ENCODE measurements around the gene SOX1. TPM values are rescaled to one million over a fixed set of nuclear protein-coding genes. Genes with fewer than 3 reads are reported as not detected.

Gene SOX1
- total and polyA plus RNA-seq, 9 of the 15 experiments (the other 6 are each of a cell fraction or from before 2014, with no cell fraction given) = not detected

- no peaks in the 10 kb centered on the region for H3K79me2 ChIP-seq (ENCODE audit: control insufficient read depth, insufficient read depth, low read length)
- H3K9ac ChIP-seq (ENCODE audit: insufficient read depth in 1 of 2, low read depth in 2 of 2, low read length in 2 of 2) = no peak overlapping the region
- ChIA-PET CTCF (ENCODE audit: low intra/inter-chr PET ratio) (no interaction called here), POLR2A (no interaction called here)
- WGBS (ENCODE audit: insufficient coverage, low coverage, missing lambda C conversion rate) = 0% methylated on average over 14 of the region's 18 CpGs
- H3K4me1 ChIP-seq (replicated peaks in 1 of 2; ENCODE audit: control insufficient read depth in 2 of 2, insufficient read depth in 2 of 2, low read length in 2 of 2) = no peaks in the 10 kb centered on the region
- no peaks in the 10 kb centered on the region for H3K9me3 ChIP-seq (replicated peaks; ENCODE audit: control insufficient read depth, insufficient read depth, low read depth, low read length)
- H3K9me1 ChIP-seq (ENCODE audit: control insufficient read depth, insufficient read depth, low read length) = no peaks in the 10 kb centered on the region
- intact Hi-C loops (cut with micrococcal nuclease) = loop anchor here (5.0 kb wide), 1 partner anchor 325 kb away; no protein-coding TSS in a partner anchor
- DNase-seq (ENCODE audit: extremely low read depth in 1 of 4, low spot score in 3 of 4) = no peak
- H2AFZ ChIP-seq (ENCODE audit: low read depth, low read length) = no peak overlapping the region
- no peaks in the 10 kb centered on the region for H4K20me1 ChIP-seq (replicated peaks; ENCODE audit: control insufficient read depth, insufficient read depth, low read length)
- no peak overlapping the region for H3K4me3 ChIP-seq
- H3K27me3 ChIP-seq (ENCODE audit: control insufficient read depth in 2 of 2, insufficient read depth in 2 of 2, low read length in 2 of 2) = peaks cover 0 to 20% of the 10 kb centered on the region in 2 experiments; a peak in 2 of 5 replicates
- FAIRE-seq = no peak
- in situ Hi-C loops (cut with MboI) = no loop called here
- H3K27ac ChIP-seq (ENCODE audit: extremely low read depth, low read depth, low read length) = no peak overlapping the region
- H3K4me2 ChIP-seq (ENCODE audit: insufficient read depth, low read length) = no peak overlapping the region
- no TSS peak for BruUV-seq (replicated peaks)
- ATAC-seq = no peak
- no peaks in the 10 kb centered on the region for H3K36me3 ChIP-seq (ENCODE audit: control insufficient read depth, insufficient read depth, low read length)
- TF ChIP-seq EP300 (IDR thresholded peaks at IDR 0.05; ENCODE audit: low read length) (no peak), ZEB2 (IDR thresholded peaks at IDR 0.05) (no peak), ZNF316 (IDR thresholded peaks at IDR 0.05) (no peak), ZNF217 (CRISPR knock-in tag; IDR thresholded peaks at IDR 0.05) (no peak), SPI1 (IDR thresholded peaks at IDR 0.05; ENCODE audit: borderline replicate concordance, low read depth, low read length) (no peak), ZNF398 (CRISPR knock-in tag; IDR thresholded peaks at IDR 0.05) (no peak), SLC30A9 (CRISPR knock-in tag; IDR thresholded peaks at IDR 0.05) (no peak), MIER1 (IDR thresholded peaks at IDR 0.05; ENCODE audit: low read depth) (no peak), ZBTB7A (IDR thresholded peaks at IDR 0.05; ENCODE audit: borderline replicate concordance, control insufficient read depth, low read depth, low read length) (no peak), HDGF (IDR thresholded peaks at IDR 0.05) (no peak), EHMT2 (IDR thresholded peaks at IDR 0.05) (no peak), ADNP (tag; IDR thresholded peaks at IDR 0.05) (no peak), TCF15 (CRISPR knock-in tag; IDR thresholded peaks at IDR 0.05) (no peak), ZNF75A (CRISPR knock-in tag; IDR thresholded peaks at IDR 0.05) (no peak)
These were observed 34.6 kb upstream of the SOX1 start for GRCh38 chr13:112032186-112032993.

Data from K562 (cell line).